Measurements from ENCODE around the gene SPIRE1.

The SPIRE1 gene

DNA sequence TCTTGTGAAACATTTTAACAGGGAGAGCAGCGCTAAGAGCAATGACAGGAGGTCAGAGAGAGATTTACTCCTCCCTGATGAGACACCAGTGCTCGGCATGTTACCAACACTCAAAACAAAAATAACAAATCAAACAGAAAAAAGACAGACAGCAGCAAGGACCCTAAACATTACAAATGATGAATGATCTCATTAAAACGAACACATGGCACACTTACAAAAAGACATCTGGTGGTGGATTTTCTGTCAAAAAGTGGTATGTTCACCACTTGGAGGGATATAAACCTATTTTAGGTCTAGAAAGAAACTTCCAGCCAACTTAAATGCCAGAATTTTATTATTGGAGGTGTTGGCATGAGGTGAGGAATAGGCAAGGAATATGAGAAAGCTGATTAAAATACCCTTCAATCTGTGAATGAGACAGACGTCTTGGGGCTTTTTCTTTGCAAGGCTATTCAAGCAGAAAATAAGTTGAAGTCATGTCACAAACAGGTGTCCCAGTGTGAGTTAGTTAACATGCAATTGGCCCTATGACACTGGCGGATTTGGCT is 137.4 kb downstream of the SPIRE1 start:
- TF ChIP-seq, protein P1, sequence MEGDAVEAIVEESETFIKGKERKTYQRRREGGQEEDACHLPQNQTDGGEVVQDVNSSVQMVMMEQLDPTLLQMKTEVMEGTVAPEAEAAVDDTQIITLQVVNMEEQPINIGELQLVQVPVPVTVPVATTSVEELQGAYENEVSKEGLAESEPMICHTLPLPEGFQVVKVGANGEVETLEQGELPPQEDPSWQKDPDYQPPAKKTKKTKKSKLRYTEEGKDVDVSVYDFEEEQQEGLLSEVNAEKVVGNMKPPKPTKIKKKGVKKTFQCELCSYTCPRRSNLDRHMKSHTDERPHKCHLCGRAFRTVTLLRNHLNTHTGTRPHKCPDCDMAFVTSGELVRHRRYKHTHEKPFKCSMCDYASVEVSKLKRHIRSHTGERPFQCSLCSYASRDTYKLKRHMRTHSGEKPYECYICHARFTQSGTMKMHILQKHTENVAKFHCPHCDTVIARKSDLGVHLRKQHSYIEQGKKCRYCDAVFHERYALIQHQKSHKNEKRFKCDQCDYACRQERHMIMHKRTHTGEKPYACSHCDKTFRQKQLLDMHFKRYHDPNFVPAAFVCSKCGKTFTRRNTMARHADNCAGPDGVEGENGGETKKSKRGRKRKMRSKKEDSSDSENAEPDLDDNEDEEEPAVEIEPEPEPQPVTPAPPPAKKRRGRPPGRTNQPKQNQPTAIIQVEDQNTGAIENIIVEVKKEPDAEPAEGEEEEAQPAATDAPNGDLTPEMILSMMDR (IDR thresholded peaks at IDR 0.05) = no peak
- no peaks in the 10 kb centered on the region for H3K79me2 ChIP-seq
- H3K36me3 ChIP-seq (ENCODE audit: control insufficient read depth, insufficient read depth, low read length) = no peaks in the 10 kb centered on the region
- H3K4me3 ChIP-seq (ENCODE audit: low read depth, low read length) = no peak overlapping the region
- H3K9ac ChIP-seq = no peak overlapping the region
- H2AFZ ChIP-seq = no peak overlapping the region
- H3K4me1 ChIP-seq = no peaks in the 10 kb centered on the region
- no peak overlapping the region for H3K27ac ChIP-seq
- no peaks in the 10 kb centered on the region for H3K9me3 ChIP-seq (ENCODE audit: control insufficient read depth, low read length)
- H3K4me2 ChIP-seq (ENCODE audit: low read length) = no peak overlapping the region
- H3K27me3 ChIP-seq (ENCODE audit: control insufficient read depth, insufficient read depth, low read length) = no peaks in the 10 kb centered on the region

DNA sequence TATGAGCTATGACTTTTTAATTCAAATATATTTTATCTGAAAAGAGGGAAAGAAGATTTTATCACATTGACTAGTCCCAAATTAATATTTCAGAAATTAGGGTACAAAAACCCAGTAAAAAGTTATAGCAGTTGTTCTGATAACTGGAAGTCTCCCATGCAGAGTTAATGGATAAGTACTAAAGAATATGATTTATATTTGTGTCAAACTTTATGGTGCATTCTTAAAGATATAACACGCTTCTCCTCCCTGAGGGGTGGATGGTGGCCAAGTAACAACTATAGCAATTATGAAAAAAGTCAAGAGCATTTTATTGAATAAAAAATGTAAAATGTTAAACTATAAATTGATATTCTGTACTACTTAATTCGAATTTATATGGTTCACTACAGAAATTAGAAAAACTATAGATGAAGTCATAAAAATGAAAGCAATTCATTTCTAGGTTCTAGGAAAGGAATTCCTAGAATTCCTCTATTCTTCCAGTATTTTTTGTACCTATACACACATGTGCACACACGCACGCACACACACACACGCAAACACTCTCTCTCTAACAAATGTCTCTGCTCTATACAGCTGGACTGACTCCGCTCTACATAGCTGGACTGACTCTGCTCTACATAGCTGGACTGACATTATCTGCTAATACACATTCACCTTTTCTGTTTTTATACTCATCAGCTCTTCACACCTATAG is 138.9 kb downstream of the SPIRE1 start:
- no peak overlapping the region for H3K9ac ChIP-seq
- no peaks in the 10 kb centered on the region for H3K36me3 ChIP-seq (ENCODE audit: control insufficient read depth, insufficient read depth, low read length)
- H3K27me3 ChIP-seq (ENCODE audit: control insufficient read depth, insufficient read depth, low read length) = no peaks in the 10 kb centered on the region
- H3K27ac ChIP-seq = no peak overlapping the region
- TF ChIP-seq, protein P1 (IDR thresholded peaks at IDR 0.05) = no peak
- H3K4me2 ChIP-seq (ENCODE audit: low read length) = no peak overlapping the region
- H3K4me3 ChIP-seq (ENCODE audit: low read depth, low read length) = no peak overlapping the region
- no peaks in the 10 kb centered on the region for H3K9me3 ChIP-seq (ENCODE audit: control insufficient read depth, low read length)
- no peaks in the 10 kb centered on the region for H3K4me1 ChIP-seq
- H3K79me2 ChIP-seq = no peaks in the 10 kb centered on the region
- H2AFZ ChIP-seq = no peak overlapping the region

DNA sequence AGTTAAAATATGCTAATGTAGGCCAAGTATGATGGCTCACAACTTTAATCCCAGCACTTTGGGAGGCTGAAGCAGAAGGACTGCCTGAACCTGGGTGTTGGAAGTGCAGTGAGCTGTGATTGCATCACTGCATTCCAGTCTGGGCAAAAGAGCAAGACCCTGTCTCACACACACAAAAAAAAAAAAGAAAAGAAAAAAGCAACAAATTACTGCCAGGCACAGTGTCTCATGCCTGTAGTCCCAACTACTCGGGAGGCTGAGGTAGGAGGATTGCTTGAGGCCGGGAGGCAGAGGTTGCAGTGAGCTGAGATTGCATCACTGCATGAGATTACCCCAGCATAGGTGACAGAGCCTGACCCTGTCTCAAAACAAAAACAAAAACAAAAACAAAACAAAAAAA is 139.6 kb downstream of the SPIRE1 start:
- Histone ChIP-seq H3K9ac (no peak overlapping the region), H2AFZ (no peak overlapping the region), H3K4me2 (ENCODE audit: low read length) (no peak overlapping the region), H3K4me3 (ENCODE audit: low read depth, low read length) (no peak overlapping the region), H3K4me1 (no peaks in the 10 kb centered on the region), H3K79me2 (no peaks in the 10 kb centered on the region), H3K27me3 (ENCODE audit: control insufficient read depth, insufficient read depth, low read length) (no peaks in the 10 kb centered on the region), H3K9me3 (ENCODE audit: control insufficient read depth, low read length) (no peaks in the 10 kb centered on the region), H3K36me3 (ENCODE audit: control insufficient read depth, insufficient read depth, low read length) (no peaks in the 10 kb centered on the region), H3K27ac (no peak overlapping the region)
- TF ChIP-seq, protein P1 (IDR thresholded peaks at IDR 0.05) = no peak

DNA sequence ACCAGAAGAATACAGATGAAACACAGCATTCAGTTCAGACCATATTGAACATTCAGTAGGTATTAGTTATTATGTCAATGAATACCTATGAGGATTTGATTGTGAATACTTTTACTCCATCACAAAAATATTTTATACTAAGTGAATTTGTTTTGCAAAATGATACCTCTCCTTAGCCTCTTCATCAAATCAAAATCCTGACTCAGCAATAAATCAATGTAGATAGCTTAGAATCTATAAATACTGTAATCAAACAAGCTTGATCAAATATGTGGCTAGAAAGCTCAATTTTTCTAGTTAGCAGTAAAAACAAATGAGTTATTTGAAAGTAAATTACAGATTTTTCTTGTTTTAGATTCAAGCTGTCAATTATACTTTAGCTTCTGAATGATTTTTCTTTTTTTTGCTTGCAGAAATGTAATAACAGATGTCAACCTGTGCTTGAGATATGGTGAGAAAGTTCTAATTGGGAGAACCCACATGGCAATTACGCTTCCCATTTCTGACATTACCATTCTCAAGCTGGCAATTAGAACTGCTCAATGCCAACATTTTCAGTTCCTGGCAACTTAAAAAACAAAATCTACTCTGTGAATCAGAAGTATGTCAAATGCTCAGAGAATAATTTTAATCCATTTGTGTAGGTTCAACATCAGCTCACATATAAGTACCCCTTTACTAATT is 140.6 kb downstream of the SPIRE1 start:
- Histone ChIP-seq H3K27me3 (ENCODE audit: control insufficient read depth, insufficient read depth, low read length) (no peaks in the 10 kb centered on the region), H3K4me2 (ENCODE audit: low read length) (no peak overlapping the region), H3K9me3 (ENCODE audit: control insufficient read depth, low read length) (no peaks in the 10 kb centered on the region), H3K9ac (no peak overlapping the region), H3K79me2 (no peaks in the 10 kb centered on the region), H3K36me3 (ENCODE audit: control insufficient read depth, insufficient read depth, low read length) (no peaks in the 10 kb centered on the region), H2AFZ (no peak overlapping the region), H3K27ac (no peak overlapping the region), H3K4me1 (no peaks in the 10 kb centered on the region), H3K4me3 (ENCODE audit: low read depth, low read length) (no peak overlapping the region)
- TF ChIP-seq, protein P1 (IDR thresholded peaks at IDR 0.05) = no peak
